HCT116 (cell line): ENCODE measurements around the gene CAMK2G. TPM values are rescaled to one million over a fixed set of nuclear protein-coding genes. Genes with fewer than 3 reads are reported as not detected.

Source experiments
- ATAC-seq: fragments of 200-7000 bp; cut with Tn5 transposase; 2 replicates; pipeline ENCODE4 v1.9.1; 2020; ENCODE audit warnings: mild to moderate bottlenecking, moderate library complexity
- BruUV-seq: library from RNA; stranded (reverse); fragments of 400-500 nt; replicated peaks from 2 replicates; lab custom pipeline; 2021; lab: Mats Ljungman, UMichigan
- CTCF ChIA-PET: fragments of 300-600 bp; sonication (Branson Sonifier 250); formaldehyde crosslinking; loops from one replicate; lab custom pipeline; 2021; ENCODE audit warnings: antibody characterized with exemption; lab: Charles Lee
- POLR2A ChIA-PET: fragments of 300-600, 350-600 bp; sonication (Branson Sonifier 250); formaldehyde crosslinking; loops from one replicate; lab custom pipeline; 2021; ENCODE audit warnings: antibody characterized with exemption; lab: Charles Lee
- RAD21 ChIA-PET, 2 experiments: fragments of 300-600 bp; sonication (Branson Sonifier 250); formaldehyde crosslinking; loops; one replicate each; lab custom pipeline; 2023; ENCODE audit warnings: low total read pairs in 2 of 2; ENCODE audit not compliant: uncharacterized antibody in 2 of 2, unreplicated experiment in 2 of 2, low non-redundant PET in 1 of 2; lab: Charles Lee
- DNase-seq: peaks from one replicate; pipeline ENCODE4 v3.0.0-alpha.2; 2010; ENCODE audit warnings: low read depth, low spot score
- H2AFZ ChIP-seq: fragments of 200-600 bp; shearing (Covaris generic), sonication (generic); 2 replicates; pipeline ENCODE4 v1.6.1; 2017; ENCODE audit warnings: low read depth, mixed run types, mixed read lengths, antibody characterized with exemption, low read length; ENCODE audit not compliant: poor library complexity, severe bottlenecking
- H3K27ac ChIP-seq: 2 replicates; pipeline ENCODE4 v1.5.1; 2012; ENCODE audit warnings: low read depth, low read length
- H3K27me3 ChIP-seq: fragments of 200-600 bp; sonication (generic); 2 replicates; pipeline ENCODE4 v1.6.1; 2016; ENCODE audit warnings: mixed run types, low read length, mixed read lengths; ENCODE audit not compliant: insufficient read depth
- H3K36me3 ChIP-seq, 2 experiments: fragments of 200-500 bp in 1 of 2; fragments of 200-600 bp in 1 of 2; sonication (Bioruptor generic) in 1 of 2; sonication (generic) in 1 of 2; 2 replicates each; pipeline versions ENCODE4 v1.5.1 to v1.6.1; 2014 to 2016; ENCODE audit warnings: low read length in 2 of 2, inconsistent platforms in 1 of 2, mixed read lengths in 1 of 2, mixed run types in 1 of 2; ENCODE audit not compliant: insufficient read depth in 2 of 2, control insufficient read depth in 1 of 2
- H3K4me1 ChIP-seq, 2 experiments: fragments of 200-600 bp in 1 of 2; sonication (generic) in 1 of 2; 2 replicates each; pipeline versions ENCODE4 v1.5.1 to v1.6.1; 2012 to 2017; ENCODE audit warnings: low read length in 2 of 2, inconsistent platforms in 1 of 2, mild to moderate bottlenecking in 1 of 2, mixed read lengths in 1 of 2, mixed run types in 1 of 2, moderate library complexity in 1 of 2; ENCODE audit not compliant: insufficient read depth in 2 of 2, control insufficient read depth in 1 of 2
- H3K4me2 ChIP-seq: fragments of 200-600 bp; sonication (generic); 2 replicates; pipeline ENCODE4 v1.6.1; 2017; ENCODE audit warnings: mixed run types, low read length, mixed read lengths
- H3K4me3 ChIP-seq, 2 experiments: fragments of 200-600 bp in 1 of 2; sonication (generic) in 1 of 2; replicated peaks in 1 of 2; 2 replicates each; pipeline ENCODE4 v1.5.1; 2011 to 2016; ENCODE audit warnings: low read length in 2 of 2, control low read depth in 1 of 2, low read depth in 1 of 2, mild to moderate bottlenecking in 1 of 2, mixed read lengths in 1 of 2, mixed run types in 1 of 2
- H3K79me2 ChIP-seq: fragments of 200-600 bp; sonication (generic); 2 replicates; pipeline ENCODE4 v1.6.1; 2017; ENCODE audit warnings: mild to moderate bottlenecking, mixed run types, low read length, moderate library complexity, mixed read lengths; ENCODE audit not compliant: insufficient read depth
- H3K9ac ChIP-seq: fragments of 200-600 bp; sonication (generic); 2 replicates; pipeline ENCODE4 v1.6.1; 2016; ENCODE audit warnings: low read length, mixed read lengths
- H3K9me2 ChIP-seq: fragments of 200-600 bp; sonication (generic), shearing (Covaris generic); 2 replicates; pipeline ENCODE4 v1.6.1; 2017; ENCODE audit warnings: mixed run types, mild to moderate bottlenecking, moderate library complexity; ENCODE audit not compliant: insufficient read depth
- H3K9me3 ChIP-seq, 2 experiments: fragments of 200-500 bp in 1 of 2; fragments of 200-600 bp in 1 of 2; sonication (Bioruptor generic) in 1 of 2; sonication (generic) in 1 of 2; 2 replicates each; pipeline ENCODE4 v1.6.1; 2014 to 2017; ENCODE audit warnings: low read length in 2 of 2, mixed read lengths in 2 of 2, inconsistent platforms in 1 of 2, low read depth in 1 of 2, mild to moderate bottlenecking in 1 of 2, mixed run types in 1 of 2, moderate library complexity in 1 of 2; ENCODE audit not compliant: control insufficient read depth in 1 of 2, insufficient read depth in 1 of 2
- H4K20me1 ChIP-seq: fragments of 200-600 bp; sonication (generic), shearing (Covaris generic); 2 replicates; pipeline ENCODE4 v1.6.1; 2017; ENCODE audit warnings: mixed run types, mild to moderate bottlenecking, moderate library complexity; ENCODE audit not compliant: insufficient read depth
- ATF3 ChIP-seq: IDR thresholded peaks from 2 replicates; pipeline ENCODE4 v1.6.1; 2012
- CEBPB ChIP-seq: IDR thresholded peaks from 2 replicates; pipeline ENCODE4 v1.6.1; 2012; ENCODE audit warnings: low read depth
- ELF1 ChIP-seq: IDR thresholded peaks from 2 replicates; pipeline ENCODE4 v1.6.1; 2012; ENCODE audit warnings: low read depth, borderline replicate concordance
- EZH2 ChIP-seq: fragments of 200-600 bp; sonication (generic); IDR thresholded peaks from 2 replicates; pipeline ENCODE4 v1.6.1; 2017; ENCODE audit warnings: antibody characterized with exemption, mixed run types
- FOSL1 ChIP-seq: IDR thresholded peaks from 2 replicates; pipeline ENCODE4 v1.6.1; 2012; ENCODE audit warnings: low read depth
- RAD21 ChIP-seq: IDR thresholded peaks from 2 replicates; pipeline ENCODE4 v1.6.1; 2012; ENCODE audit warnings: low read depth, mild to moderate bottlenecking
- SP1 ChIP-seq: IDR thresholded peaks from 2 replicates; pipeline ENCODE4 v1.6.1; 2012; ENCODE audit warnings: low read depth
- SRF ChIP-seq: IDR thresholded peaks from 2 replicates; pipeline ENCODE4 v1.6.1; 2012; ENCODE audit warnings: low read depth
- TCF7L2 ChIP-seq: IDR thresholded peaks from 2 replicates; pipeline ENCODE4 v1.7.0; 2011; ENCODE audit warnings: borderline replicate concordance, inconsistent platforms; ENCODE audit not compliant: insufficient read depth, insufficient read length; ENCODE audit errors: extremely low read depth
- YY1 ChIP-seq: IDR thresholded peaks from 2 replicates; pipeline ENCODE4 v1.6.1; 2011; ENCODE audit warnings: low read length, low read depth, moderate library complexity, mild to moderate bottlenecking; ENCODE audit not compliant: insufficient replicate concordance; ENCODE audit errors: extremely low read depth
- ZNF274 ChIP-seq: fragments of 200-500 bp; sonication (Bioruptor generic); IDR thresholded peaks from 2 replicates; pipeline ENCODE4 v1.6.1; 2014; ENCODE audit warnings: mild to moderate bottlenecking, low read depth, low read length, inconsistent platforms
- intact Hi-C: fragments of 100-400 bp; cut with micrococcal nuclease; formaldehyde crosslinking; loops from 2 replicates; pipeline ENCODE4 v1.10.0; 2022
- total RNA-seq: library from RNA; stranded (reverse); gene quantifications from one replicate; pipeline ENCODE4 v1.2.1, GENCODE V29; 2021; ENCODE audit not compliant: unreplicated experiment
- TF ChIP-seq, protein P1 (sequence below): IDR thresholded peaks from 2 replicates; pipeline ENCODE4 v1.6.1; 2012

CAMK2G gene
- total RNA-seq, 1 experiment from 2014 or later: 28.3 TPM

DNA sequence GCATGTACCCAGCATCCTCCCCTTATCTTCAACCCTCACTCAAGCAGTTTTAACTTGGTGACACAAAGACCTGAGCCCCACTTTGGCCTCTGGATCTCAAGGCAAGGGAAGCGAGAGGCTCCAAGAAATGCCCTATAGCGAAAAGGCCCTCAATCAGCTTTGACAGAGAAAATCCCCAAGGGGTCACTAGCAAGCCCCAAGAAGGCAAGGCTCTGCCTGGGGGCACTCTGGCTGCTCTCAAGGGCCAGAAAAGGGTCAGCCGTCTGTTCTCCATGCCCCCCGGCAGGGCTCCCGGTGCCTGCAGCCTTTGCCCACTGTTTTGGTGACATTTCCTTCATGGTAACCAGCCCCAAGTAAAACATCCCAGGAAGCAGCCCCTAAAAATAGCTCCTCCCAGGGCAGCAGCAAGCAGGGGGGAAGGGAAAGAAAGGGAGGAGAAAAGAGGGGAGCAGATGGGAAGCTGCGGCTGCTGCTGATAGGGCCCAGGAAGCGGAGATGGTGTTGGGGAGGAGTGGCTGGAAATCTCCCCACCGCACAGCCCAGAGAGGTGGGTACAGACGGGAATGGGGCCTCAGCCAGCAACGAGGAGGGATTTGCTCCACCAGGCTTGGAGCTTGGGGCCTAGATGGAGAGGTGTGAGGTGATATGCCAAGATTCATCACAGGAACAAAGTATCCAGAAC, 7.1 kb downstream of the CAMK2G start:
- BruUV-seq: no TSS peak
- H4K20me1 ChIP-seq: no peaks in the 10 kb centered on the region
- intact Hi-C loops: no loop called here
- ATAC-seq: no peak
- no peak overlapping the region for H3K27ac ChIP-seq
- TF ChIP-seq EZH2: no peak
- TF ChIP-seq SRF: no peak
- TF ChIP-seq FOSL1: no peak
- TF ChIP-seq, protein P1, sequence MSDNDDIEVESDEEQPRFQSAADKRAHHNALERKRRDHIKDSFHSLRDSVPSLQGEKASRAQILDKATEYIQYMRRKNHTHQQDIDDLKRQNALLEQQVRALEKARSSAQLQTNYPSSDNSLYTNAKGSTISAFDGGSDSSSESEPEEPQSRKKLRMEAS: no peak
- TF ChIP-seq ZNF274: no peak
- no peak for TF ChIP-seq CEBPB
- TF ChIP-seq ELF1: no peak
- TF ChIP-seq RAD21: no peak
- no peak for TF ChIP-seq ATF3
- TF ChIP-seq TCF7L2: no peak
- TF ChIP-seq SP1: no peak
- TF ChIP-seq YY1: no peak
- H3K4me3 ChIP-seq: no peak overlapping the region
- peaks cover 16 to 22% of the 10 kb centered on the region in 2 experiments; a peak in 3 of 4 replicates for H3K36me3 ChIP-seq
- H3K27me3 ChIP-seq: no peaks in the 10 kb centered on the region
- H3K4me1 ChIP-seq: peaks cover 0 to 6% of the 10 kb centered on the region in 2 experiments; a peak in 1 of 4 replicates
- H3K9ac ChIP-seq: no peak overlapping the region
- no peaks in the 10 kb centered on the region for H3K9me2 ChIP-seq
- RAD21 ChIA-PET: no interaction called here
- H3K4me2 ChIP-seq: no peak overlapping the region
- H3K9me3 ChIP-seq: no peaks in the 10 kb centered on the region
- no peak overlapping the region for H2AFZ ChIP-seq
- peaks cover 47% of the 10 kb centered on the region for H3K79me2 ChIP-seq
- POLR2A ChIA-PET: no interaction called here
- no peak for DNase-seq
- CTCF ChIA-PET: no interaction called here
